Stimulated activated CD8-positive, alpha-beta memory T cell treated with anti-CD3 and anti-CD28 coated beads, Interleukin-2, amount 100 ng/mL, for 48 hours (primary cell): ENCODE measurements around the gene PSG4.
"Not testable (repeated sequence)": the region's sequence is repeated elsewhere in the genome, so short reads cannot be mapped to it uniquely, and the experiment has no call there.

ENCODE experiments used
- DNase-seq, 2 donors: peaks; one replicate each; pipeline ENCODE4 v3.0.0-alpha.2; 2020; ENCODE audit warnings: low read depth in 2 of 2

PSG4 gene

DNA sequence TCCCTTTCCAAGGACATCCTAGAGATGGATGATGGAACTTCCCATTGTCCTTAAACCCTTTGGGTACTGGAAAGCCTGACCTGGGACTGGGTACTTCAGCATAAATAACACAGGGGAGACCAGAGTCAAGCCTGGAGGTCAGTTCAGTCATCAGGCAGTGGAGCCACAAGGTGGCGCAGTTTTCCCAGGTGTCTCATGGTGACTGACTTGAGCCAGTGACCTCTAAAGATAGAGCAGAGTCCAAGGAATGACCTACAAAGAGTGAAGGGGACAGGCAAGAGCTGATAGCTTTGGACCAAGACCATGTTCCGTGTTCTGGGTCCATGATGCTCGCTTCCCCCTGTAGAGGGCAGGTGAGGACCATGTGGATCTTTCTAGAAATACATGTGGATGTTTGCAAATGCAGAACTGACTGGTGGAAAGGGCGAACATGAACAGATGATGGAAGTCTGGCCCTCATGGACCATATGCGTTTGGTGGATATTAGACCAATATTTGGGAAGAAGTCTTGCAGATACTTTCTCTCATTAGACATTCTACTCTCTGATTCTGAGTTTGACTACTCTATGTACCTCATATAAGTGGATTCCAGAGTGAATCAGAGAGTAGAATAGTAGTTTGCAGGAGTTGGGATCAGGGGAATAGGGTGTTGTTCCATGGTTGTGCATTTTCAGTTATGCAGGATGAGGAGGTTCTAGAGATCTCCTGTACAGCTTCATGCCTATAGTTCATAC, 6.6 kb downstream of the PSG4 start:
- DNase-seq = not testable (repeated sequence)

DNA sequence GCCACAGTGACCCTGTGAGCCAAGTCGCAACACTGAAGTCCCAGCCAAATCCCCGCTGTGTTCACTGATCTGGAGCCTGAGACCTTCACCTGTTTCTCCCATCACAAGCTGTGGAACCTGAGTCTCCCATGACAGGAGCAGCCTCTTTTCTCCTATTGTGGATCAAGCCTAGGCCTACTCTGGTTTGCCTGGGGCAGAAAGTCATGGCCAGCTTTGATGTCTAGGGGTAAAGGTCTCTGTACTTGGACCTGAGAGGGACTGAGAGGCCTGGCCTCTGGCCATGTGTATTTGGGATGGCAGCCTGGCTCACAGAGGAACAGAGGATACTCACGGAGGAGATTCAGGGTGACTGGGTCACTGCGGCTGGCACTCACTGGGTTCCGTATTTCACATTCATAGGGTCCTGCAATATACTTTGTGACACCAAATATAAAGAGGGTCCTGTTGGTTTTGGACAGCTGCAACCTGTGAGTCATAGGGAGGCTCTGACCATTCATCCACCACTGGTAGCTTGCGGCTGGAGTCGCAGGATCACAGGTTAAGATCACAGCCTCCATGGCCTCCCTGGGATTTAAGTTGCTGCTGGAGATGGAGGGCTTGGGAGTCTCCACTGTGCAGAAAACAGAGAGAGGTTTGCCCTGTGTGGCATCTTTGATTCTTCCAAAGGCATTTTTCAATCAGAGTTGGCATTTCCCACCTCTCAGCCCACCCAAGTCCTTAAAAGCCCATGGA, 7.6 kb downstream of the PSG4 start:
- not testable (repeated sequence) for DNase-seq

DNA sequence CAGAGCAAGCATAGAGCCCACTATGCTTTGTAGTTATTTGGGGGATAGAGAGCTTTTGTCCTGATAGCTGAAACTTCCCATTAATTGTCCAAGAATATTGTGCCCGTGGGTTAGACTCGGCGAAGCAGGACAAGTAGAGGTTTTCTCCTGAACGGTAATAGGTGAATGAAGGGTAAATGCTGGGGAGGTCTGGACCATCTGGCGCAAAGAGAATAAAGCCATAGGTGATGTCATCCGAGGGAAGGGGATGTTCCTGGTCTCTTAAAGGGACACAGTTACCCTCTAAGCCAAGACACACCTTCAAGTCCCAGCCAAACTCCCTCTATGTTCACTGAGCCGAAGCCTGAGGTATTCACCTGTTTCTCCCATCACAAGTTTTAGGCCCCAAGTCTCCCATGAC, 11.0 kb downstream of the PSG4 start:
- not testable (repeated sequence) for DNase-seq

- not testable (repeated sequence) for DNase-seq
Measured at GRCh38 chr19:43192381-43193155, 12.9 kb downstream of the PSG4 start.

GRCh38 chr19:43188092-43188491, 17.3 kb downstream of the PSG4 start:
- DNase-seq = not testable (repeated sequence)

DNA sequence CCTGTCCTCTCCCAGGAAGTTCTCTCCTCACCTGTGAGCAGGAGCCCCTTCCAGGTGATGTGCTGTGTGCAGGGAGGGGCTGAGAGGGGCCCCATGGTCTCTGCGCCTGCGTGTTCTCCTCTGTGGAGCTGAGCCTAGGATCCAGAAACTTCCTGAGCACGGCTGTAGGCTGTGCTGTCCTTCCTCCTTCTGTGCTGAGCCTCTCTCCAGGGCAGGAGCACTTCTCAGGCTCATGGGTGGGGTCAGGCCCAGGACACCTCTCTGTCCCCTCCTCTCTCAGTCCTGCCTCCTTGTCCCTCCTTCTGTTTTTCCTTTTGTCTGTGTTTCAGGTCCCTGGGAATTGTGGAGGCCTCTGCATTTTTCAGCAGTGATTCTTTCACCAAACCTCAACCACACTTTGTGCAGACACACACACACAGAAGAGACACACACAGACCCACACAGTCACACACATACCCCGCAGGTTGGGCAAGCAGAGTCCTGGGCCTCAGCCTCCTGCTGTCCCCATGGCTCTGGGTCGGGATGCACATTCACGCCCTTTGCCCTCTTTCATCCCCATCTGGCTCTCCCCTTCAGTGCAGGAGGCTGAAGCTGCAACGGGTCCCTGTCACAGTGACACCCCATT, 19.0 kb downstream of the PSG4 start, which contains the start of gene PSG5:
TSS of gene PSG5 (minus strand) at position 226 of the 625 bp plus-strand sequence. CDS start at position 95, 131 bp downstream.
- DNase-seq = not testable (repeated sequence)

- not testable (repeated sequence) for DNase-seq
Measured at GRCh38 chr19:43181869-43182771, 23.3 kb downstream of the PSG4 start.

GRCh38 chr19:43179569-43180147, 25.8 kb downstream of the PSG4 start:
- not testable (repeated sequence) for DNase-seq

DNA sequence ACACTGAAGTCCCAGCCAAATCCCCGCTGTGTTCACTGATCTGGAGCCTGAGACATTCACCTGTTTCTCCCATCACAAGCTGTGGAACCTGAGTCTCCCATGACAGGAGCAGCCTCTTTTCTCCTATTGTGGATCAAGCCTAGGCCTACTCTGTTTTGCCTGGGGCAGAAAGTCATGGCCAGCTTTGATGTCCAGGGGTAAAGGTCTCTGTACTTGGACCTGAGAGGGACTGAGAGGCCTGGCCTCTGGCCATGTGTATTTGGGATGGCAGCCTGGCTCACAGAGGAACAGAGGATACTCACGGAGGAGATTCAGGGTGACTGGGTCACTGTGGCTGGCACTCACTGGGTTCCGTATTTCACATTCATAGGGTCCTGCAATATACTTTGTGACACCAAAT, 26.9 kb downstream of the PSG4 start:
- not testable (repeated sequence) for DNase-seq

- not testable (repeated sequence) for DNase-seq
Measured at GRCh38 chr19:43165906-43166305, 39.5 kb downstream of the PSG4 start.

DNA sequence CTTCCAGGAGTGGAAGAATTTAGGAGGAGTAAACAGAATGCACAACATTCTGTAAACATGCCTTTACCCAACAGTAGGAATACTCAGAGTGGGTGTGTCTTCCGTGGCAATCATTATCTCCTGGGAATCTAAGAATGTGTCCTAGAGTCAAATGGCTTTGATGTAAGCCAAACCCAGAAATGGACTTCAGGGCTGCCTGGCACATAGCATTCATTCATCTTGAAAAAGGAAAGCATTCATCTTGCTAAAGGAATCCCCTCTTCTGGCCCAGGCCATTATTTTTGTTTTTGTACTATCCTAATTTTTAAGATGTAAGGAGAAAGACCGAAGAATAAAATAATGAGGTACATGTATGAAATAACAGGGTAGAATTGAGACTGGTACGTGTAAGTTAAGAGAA, 42.3 kb downstream of the PSG4 start:
- DNase-seq = not testable (repeated sequence)

DNA sequence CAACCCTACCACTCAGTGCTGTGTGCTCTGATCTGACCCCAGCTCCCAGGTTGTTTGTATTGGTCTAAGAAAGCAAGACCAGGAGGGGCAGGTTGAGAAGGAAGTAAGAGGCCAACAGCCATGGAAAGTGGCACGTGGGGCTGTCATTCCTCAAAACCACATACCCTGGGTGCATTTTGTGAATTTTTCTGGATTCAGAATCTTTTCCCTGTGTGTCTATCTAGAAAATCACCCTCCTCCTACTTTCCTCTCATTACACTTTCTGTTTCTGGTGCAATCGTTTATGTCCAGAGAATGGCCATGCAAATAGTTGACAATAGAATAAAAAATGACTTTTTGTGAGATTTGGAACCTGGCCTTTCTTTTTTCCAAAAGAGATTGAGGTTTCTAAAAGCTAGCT, 43.2 kb downstream of the PSG4 start:
- DNase-seq = not testable (repeated sequence)

GRCh38 chr19:43152214-43152613, 53.2 kb downstream of the PSG4 start:
- DNase-seq = no peak

DNA sequence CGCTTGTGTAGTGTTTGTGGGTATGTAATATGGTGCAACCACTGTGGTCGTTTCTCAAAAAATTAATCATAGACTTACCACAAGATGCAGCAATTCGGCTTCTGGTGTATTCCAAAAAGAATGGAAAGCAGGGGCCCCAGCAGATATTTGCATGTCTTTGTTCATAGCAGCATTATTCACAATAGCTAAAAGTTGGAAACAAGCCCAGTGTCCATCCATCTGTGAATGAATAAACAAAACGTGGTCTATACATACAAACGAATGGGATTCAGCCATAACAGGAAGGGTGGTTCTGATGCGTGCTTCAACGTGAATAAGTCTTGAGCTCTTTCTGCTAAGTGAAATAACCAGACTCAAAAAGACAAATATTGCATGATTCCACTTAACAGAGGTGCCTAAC, 55.6 kb downstream of the PSG4 start:
- DNase-seq = not testable (repeated sequence)

DNA sequence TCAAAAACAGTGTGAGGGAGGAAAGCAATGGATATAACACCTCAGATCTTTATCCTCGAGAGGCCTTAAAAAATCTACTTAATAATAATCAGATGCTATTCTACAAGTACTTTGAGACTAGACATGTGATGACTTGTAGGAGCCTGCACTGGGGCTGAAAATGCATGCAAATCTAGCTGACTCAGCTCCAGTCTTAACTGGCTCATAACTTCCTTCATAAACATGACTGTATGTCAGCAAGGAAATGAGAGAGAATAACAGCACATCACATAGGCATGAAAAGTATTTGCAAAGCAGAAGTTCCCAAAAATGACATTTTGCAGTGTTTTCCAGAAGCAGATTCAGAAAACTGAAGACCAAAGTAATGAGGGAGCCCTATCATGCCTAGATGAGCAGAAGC, 57.2 kb downstream of the PSG4 start:
- DNase-seq = no peak
